ENCODE data around the gene RND1.
"Not testable (repeated sequence)": the region's sequence is repeated elsewhere in the genome, so short reads cannot be mapped to it uniquely, and the experiment has no call there.

Gene RND1

DNA sequence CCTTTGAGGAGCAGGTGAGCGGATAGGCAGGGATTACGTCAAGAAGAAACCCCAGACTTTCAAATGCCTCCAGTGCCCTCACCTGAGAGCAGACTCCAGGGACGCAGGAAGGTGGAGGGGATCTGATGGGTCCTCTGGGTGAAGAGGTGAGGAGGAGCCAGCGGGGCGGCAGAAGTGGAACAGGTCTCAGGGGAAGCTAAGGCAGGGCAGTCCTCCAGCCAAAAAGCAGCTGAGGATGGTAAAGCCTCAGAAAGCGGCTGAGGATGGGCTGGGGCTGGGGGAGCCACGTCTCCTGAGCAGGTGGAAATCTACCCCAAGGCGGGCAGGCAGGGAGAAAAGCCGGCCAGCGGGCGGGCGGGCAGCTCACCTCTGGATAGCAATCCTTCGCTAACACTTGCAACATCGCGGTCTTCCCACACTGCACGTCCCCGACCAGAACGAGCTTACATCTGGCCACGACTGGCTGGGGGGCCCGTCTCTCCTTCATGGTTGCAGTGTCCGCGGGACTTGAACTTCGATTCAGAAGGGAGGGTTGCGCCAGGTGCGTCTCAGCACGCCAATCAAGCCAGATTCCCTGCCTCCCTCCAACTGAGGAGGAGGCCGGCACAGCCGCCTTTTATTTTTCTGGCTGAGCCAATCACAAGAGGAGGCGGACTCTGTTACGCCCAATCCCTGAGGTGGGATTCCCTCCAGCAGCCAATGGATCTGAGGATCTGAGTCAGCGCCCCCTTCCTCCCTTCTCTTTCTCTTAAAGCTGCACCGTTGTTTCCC is at the start of gene RND1:
RND1 (minus strand) TSS at position 590 of the 771 bp plus-strand sequence; CDS start at position 487, 103 bp downstream.
- peak; percentile 86 for DNase-seq

GRCh38 chr12:48910196-48910595 is 44.5 kb upstream of the RND1 start:
- no peak for DNase-seq

- DNase-seq = not testable (repeated sequence)
These were observed 44.0 kb upstream of the RND1 start for GRCh38 chr12:48909698-48910097.

DNA sequence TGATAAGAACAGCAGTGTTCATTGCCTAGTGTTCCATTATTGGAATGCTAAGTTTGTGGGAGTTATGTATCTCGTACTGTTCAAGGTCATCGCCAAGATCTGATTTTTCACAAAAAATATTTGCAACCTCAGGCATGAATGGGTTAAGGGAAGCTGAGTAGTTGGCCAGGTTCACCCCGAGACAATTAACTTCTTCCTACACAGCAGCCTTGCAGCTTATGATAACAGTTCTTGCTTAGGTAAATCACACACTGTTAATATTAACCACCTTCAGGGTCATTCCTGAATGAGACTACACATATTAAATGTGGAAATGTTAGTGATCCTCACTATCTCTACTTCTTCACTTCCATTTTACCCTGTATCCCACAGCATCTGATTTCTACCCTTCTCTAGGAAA is 41.6 kb upstream of the RND1 start:
- no peak for DNase-seq

DNA sequence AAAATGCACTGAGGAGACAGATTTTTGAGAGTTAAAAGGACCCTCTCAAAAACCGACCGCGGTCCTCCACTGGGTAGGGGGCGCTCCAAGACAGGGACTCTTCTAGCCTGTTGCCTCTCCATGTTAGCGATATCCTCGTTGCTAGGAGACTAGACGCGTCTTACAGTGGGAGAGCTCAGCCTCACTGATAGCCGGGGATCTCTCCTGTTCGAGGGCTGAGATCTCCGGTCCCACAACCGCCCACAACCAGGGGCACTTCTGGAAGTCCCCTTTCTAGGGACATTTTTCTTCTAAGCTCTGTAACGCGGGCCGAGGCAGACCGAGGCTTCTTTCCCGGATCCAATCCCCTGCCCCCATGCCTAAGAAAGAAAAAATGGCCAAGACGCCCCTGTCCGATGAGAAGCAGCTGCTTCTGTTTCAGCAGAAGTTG is 38.3 kb upstream of the RND1 start:
- DNase-seq = peak; percentile 75

DNA sequence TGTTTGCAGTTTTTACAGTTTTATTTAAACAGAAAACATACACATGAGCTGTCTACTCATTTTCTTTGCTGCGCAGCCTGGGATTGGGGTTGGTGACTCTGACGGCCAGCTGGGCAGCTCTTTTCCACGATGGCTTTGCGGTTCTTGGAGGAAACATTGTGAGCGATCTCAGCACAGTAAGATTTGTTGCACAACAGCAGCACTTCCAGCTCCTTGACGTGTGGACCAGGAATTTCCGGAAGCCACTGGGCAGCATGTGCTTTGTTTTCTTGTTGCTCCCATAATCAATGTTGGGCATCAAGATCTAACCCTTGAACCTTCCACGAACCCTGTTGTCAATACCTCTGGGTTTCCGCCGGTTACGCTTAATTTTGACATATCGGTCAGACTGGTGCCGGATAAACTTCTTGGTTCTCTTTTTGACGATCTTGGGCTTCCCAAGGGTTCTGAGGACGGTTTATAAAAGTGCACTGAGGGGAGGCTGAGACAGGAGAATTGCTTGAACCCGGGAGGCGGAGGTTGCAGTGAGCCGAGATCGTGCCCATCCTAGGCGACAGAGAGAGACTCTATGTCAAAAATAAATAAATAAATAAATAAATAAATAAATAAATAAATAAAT is 37.8 kb upstream of the RND1 start:
- no peak for DNase-seq

- DNase-seq = no peak
These were observed 35.6 kb upstream of the RND1 start for GRCh38 chr12:48901278-48901677.

GRCh38 chr12:48899651-48900050 is 34.0 kb upstream of the RND1 start:
- DNase-seq = no peak

GRCh38 chr12:48894271-48894670 is 28.6 kb upstream of the RND1 start:
- no peak for DNase-seq

GRCh38 chr12:48890657-48891418 is 25.2 kb upstream of the RND1 start:
- DNase-seq = peak; percentile 39

DNA sequence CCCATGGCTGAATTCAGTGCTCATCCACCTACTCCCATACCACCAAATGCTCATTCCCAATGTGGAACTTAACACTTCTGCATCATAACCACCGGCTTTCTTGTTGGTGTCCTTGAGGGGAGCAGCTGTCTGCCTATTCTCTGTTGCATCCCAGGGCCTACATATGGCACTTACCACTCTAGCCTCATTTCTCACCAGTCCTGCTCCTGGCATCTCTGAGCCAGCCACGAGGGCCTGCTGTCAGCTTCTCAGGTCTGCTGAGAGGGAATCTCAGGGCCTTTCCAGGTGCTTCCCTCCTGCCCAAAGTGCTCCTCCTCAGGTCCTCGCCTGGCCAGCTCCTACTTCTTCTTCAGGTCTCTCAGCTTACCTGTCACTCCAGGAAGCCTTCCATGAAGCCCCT is 24.0 kb upstream of the RND1 start:
- DNase-seq = no peak

DNA sequence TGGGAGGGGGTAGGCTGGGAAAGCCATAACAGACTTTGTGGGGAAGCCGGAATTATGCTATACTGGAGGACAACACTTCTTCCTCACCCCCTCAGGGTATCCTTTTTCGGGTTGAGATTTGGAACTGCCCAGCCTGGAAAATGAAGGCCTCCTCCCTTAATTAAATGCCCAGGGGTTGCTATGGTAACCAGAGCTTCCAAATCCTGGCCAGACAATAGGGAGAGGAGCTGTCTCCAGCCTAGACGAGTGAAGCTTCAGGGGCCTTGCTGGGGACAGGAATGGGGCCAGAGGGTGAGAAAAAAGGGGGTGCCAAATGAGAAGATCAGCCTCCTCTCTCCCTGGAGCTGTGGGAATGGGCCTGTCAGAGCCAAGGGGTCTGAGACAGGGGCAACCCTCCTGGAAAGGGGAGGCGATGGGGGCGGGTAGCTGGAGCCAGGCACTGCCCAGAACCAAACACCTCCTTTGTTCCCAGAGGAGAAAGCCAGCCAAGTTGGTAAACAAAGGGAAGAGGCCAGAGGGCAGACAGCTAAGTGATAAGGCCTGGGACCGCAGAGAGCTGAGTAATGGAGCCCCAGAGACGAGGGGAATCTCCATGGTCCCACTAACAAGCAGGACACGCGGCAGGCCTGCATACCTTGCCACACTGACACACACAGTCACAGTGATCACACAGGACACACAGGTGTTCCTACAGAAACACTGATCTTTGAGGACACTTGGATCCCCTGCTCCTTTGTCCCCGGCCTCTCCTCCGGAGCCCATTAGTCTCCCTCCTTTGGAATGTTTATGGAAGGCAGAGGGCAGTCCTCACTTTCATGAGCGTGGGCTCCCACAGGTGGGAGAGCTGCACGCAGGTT is 17.9 kb upstream of the RND1 start:
- DNase-seq = no peak

DNA sequence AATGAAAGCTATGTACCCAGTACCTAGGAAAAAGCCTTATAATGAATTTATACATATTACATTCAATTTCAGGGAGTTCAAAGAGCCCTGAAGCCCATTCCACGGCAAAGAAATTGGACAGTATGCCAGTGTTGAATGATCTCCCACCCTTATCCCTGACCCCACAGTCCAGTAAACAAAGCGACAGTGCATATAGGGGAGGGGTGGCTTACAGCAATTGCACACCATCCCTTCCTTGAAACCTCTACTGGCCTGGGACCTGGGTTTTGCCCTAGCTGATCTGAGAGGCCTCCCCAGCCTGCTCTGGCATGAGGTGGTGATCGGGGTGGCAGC is 17.3 kb upstream of the RND1 start:
- no peak for DNase-seq

DNA sequence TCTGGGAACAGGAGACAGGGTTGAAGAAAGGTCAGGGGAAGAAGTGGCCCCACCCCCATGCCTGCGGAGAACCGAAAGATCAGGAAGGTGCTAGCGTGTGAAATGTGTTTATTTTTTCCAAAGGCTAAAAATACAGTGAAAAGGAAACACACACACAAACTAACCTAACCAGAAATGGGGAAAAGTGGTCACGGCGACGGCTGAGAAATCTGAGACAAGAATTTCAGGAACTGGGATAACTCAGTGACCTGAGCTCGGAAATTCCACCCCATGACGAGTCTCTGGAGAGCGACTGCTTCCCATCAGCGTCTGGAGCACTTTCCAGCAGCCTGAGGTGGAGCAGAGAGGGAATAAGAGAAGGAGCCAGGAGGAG is 16.6 kb upstream of the RND1 start:
- no peak for DNase-seq

DNA sequence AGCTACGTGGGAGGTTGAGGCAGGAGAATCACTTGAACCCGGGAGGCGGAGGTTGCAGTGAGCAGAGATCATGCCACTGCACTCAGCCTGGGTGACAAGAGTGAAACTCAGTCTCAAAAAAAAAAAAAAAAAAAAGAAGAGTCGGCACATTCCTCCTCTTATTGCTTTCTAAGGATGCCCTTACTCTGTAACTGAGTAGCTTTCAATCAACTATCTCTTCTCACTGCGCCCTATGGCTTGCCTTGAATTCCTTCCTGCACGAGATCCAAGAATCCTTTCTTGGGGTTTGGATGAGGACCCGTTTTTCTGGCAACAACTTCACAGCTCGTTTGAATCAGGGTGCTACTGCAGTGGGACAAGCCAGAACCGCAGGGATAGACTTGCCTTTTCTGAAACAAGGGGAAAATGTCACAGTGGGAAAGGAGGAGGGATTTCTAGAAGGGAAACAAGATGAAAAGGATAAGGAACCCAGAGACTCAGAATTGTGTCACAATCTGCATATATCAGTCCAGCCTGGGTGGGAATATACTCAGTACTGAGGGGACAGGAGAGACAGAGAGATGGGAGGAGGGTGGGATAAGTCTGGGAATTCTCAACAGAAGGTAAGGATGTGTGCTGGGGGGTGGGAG is 16.1 kb upstream of the RND1 start:
- no peak for DNase-seq

DNA sequence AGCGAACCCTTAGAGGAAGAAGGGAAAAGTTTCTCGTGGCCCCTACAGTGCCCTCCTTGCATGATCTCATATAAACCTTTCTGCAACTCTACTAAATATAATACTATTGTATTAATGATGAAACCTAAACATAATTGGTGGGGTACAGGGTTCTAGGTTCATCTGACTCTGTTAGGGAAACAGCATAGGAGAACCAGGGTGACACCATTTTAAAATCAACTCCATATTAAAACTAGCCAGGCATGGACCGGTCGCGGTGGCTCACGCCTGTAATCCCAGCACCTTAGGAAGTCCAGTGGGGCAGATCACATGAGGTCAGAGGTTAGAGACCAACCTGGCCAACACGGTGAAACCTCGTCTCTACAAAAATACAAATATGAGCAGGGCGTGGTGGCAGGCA is 15.0 kb upstream of the RND1 start:
- no peak for DNase-seq

DNA sequence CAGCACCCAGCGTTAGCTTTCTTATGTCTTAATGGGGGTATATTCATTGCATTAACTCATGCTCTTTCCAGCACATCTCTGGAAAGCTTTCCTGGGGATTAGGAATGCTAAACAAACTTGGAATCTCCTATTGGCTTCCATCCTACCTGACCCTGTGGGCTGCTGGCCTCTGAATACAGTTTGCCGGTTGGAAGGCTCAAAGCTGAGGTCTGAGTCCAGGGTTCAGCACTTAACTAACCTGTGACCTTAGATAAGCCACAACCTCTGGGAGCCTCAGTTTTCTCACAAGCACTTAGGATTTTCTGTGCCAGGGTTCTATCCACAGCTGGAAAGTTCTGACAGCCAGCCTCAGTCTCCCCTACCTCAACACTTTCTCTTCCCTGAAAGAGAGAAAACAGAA is 12.9 kb upstream of the RND1 start:
- no peak for DNase-seq

GRCh38 chr12:48875944-48876515 is 10.4 kb upstream of the RND1 start:
- no peak for DNase-seq

DNA sequence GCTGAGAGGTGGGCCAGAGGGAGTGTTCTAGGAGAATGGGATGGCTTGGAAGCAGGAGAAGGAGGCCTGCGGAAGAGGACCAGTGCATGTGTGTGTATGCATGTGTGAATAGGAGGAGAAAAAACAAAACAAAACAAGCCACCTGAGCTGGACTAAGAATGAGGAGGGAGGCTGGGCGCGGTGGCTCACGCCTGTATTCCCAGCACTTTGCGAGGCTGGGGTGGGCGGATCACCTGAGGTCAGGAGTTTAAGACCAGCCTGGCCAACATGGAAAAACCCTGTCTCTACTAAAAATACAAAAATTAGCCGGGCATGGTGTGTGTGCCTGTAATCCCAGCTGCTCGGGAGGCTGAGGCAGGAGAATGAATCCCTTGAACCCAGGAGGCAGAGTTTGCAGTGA is 7.9 kb upstream of the RND1 start:
- not testable (repeated sequence) for DNase-seq

GRCh38 chr12:48873096-48873495 is 7.4 kb upstream of the RND1 start:
- DNase-seq = no peak

DNA sequence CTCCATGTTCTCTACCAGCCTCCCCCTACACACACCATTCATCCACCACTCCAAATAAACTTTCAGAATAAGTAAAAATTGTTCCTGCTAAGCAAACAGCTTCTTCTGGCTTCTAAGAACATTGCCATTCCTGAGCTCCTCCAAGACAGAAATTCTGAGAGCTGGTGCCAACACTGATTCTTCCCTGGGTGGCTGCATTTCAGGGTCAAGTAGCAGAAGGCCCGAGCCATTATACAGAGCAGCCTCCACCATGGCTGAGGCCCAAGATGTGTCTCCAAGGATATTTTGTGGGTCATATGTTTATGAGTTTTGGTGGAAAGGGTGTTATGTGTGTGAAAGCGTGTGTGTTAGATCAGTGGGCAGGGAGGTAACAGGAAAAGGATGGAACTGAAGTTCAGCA is 3.5 kb upstream of the RND1 start:
- no peak for DNase-seq

GRCh38 chr12:48868451-48868850 is 2.8 kb upstream of the RND1 start:
- DNase-seq = no peak

All from NCI-H2107 (cell line).